ENCODE results near the gene CADM1.

The CADM1 gene

GRCh38 chr11:115269191-115269950, 234.8 kb downstream of the CADM1 start:
- Mint-ChIP-seq H3K27me3 (peaks cover 0 to 3% of the 10 kb centered on the region in 2 donors), H3K4me3 (no peak overlapping the region), H3K4me1 (no peaks in the 10 kb centered on the region), H3K9me3 (no peaks in the 10 kb centered on the region), H3K36me3 (no peaks in the 10 kb centered on the region), H3K27ac (no peak overlapping the region)
- DNase-seq (no peak), ATAC-seq (replicated peaks) (no peak)

GRCh38 chr11:115267871-115268270, 236.3 kb downstream of the CADM1 start:
- Mint-ChIP-seq H3K27ac (no peak overlapping the region), H3K4me1 (no peaks in the 10 kb centered on the region), H3K9me3 (no peaks in the 10 kb centered on the region), H3K27me3 (peaks cover 0 to 3% of the 10 kb centered on the region in 2 donors), H3K4me3 (no peak overlapping the region), H3K36me3 (no peaks in the 10 kb centered on the region)
- no peak for DNase-seq
- ATAC-seq (replicated peaks) = no peak

- ATAC-seq (replicated peaks) (no peak), DNase-seq (no peak)
- Mint-ChIP-seq H3K27ac (no peak overlapping the region), H3K4me1 (no peaks in the 10 kb centered on the region), H3K4me3 (no peak overlapping the region), H3K27me3 (peaks cover 0 to 3% of the 10 kb centered on the region in 2 donors), H3K9me3 (no peaks in the 10 kb centered on the region), H3K36me3 (no peaks in the 10 kb centered on the region)
Measured at GRCh38 chr11:115267238-115267781, 236.9 kb downstream of the CADM1 start.

- Mint-ChIP-seq H3K4me3 (no peak overlapping the region), H3K9me3 (no peaks in the 10 kb centered on the region), H3K27ac (no peak overlapping the region), H3K27me3 (peaks cover 0 to 3% of the 10 kb centered on the region in 2 donors), H3K36me3 (no peaks in the 10 kb centered on the region), H3K4me1 (no peaks in the 10 kb centered on the region)
- no peak for DNase-seq
- ATAC-seq (replicated peaks) = no peak
Measured at GRCh38 chr11:115266066-115266639, 238.1 kb downstream of the CADM1 start.

- no peak overlapping the region for H3K27ac Mint-ChIP-seq
- no peaks in the 10 kb centered on the region for H3K9me3 Mint-ChIP-seq
- ATAC-seq (replicated peaks) (no peak), DNase-seq (no peak)
- no peaks in the 10 kb centered on the region for H3K36me3 Mint-ChIP-seq
- H3K27me3 Mint-ChIP-seq = no peaks in the 10 kb centered on the region
- no peak overlapping the region for H3K4me3 Mint-ChIP-seq
- H3K4me1 Mint-ChIP-seq = no peaks in the 10 kb centered on the region
Measured at GRCh38 chr11:115263799-115264656, 240.2 kb downstream of the CADM1 start.

GRCh38 chr11:115258216-115258615, 246.0 kb downstream of the CADM1 start:
- Mint-ChIP-seq H3K27me3 (no peaks in the 10 kb centered on the region), H3K27ac (no peak overlapping the region), H3K9me3 (no peaks in the 10 kb centered on the region), H3K4me1 (peaks cover 0 to 9% of the 10 kb centered on the region in 2 donors), H3K4me3 (no peak overlapping the region), H3K36me3 (no peaks in the 10 kb centered on the region)
- ATAC-seq (replicated peaks) = no peak
- DNase-seq = no peak

- H3K36me3 Mint-ChIP-seq = no peaks in the 10 kb centered on the region
- H3K27me3 Mint-ChIP-seq = no peaks in the 10 kb centered on the region
- no peak overlapping the region for H3K4me3 Mint-ChIP-seq
- H3K27ac Mint-ChIP-seq = no peak overlapping the region
- no peak for ATAC-seq (replicated peaks)
- peaks cover 0 to 9% of the 10 kb centered on the region in 2 donors for H3K4me1 Mint-ChIP-seq
- DNase-seq = no peak
- no peaks in the 10 kb centered on the region for H3K9me3 Mint-ChIP-seq
Measured at GRCh38 chr11:115257678-115258077, 246.5 kb downstream of the CADM1 start.

- no peak overlapping the region for H3K27ac Mint-ChIP-seq
- H3K4me3 Mint-ChIP-seq = no peak overlapping the region
- no peaks in the 10 kb centered on the region for H3K27me3 Mint-ChIP-seq
- no peak for ATAC-seq (replicated peaks)
- DNase-seq = no peak
- no peaks in the 10 kb centered on the region for H3K36me3 Mint-ChIP-seq
- H3K4me1 Mint-ChIP-seq = peaks cover 0 to 9% of the 10 kb centered on the region in 2 donors
- no peaks in the 10 kb centered on the region for H3K9me3 Mint-ChIP-seq
Measured at GRCh38 chr11:115257270-115257669, 246.9 kb downstream of the CADM1 start.

- H3K4me1 Mint-ChIP-seq = peaks cover 0 to 9% of the 10 kb centered on the region in 2 donors
- peak; percentile 69 to 76 for ATAC-seq (replicated peaks)
- H3K4me3 Mint-ChIP-seq = no peak overlapping the region
- no peaks in the 10 kb centered on the region for H3K9me3 Mint-ChIP-seq
- H3K27me3 Mint-ChIP-seq = no peaks in the 10 kb centered on the region
- no peak for DNase-seq
- no peaks in the 10 kb centered on the region for H3K36me3 Mint-ChIP-seq
- peak overlapping the region; percentile 53 for H3K27ac Mint-ChIP-seq
Measured at GRCh38 chr11:115256397-115257197, 247.6 kb downstream of the CADM1 start.

GRCh38 chr11:115255006-115255762, 249.0 kb downstream of the CADM1 start:
- peak; percentile 70 to 79 for ATAC-seq (replicated peaks)
- DNase-seq = no peak
- H3K27ac Mint-ChIP-seq = no peak overlapping the region
- H3K27me3 Mint-ChIP-seq = no peaks in the 10 kb centered on the region
- H3K36me3 Mint-ChIP-seq = no peaks in the 10 kb centered on the region
- no peaks in the 10 kb centered on the region for H3K9me3 Mint-ChIP-seq
- H3K4me1 Mint-ChIP-seq = peaks cover 0 to 9% of the 10 kb centered on the region in 2 donors
- H3K4me3 Mint-ChIP-seq = no peak overlapping the region

- no peaks in the 10 kb centered on the region for H3K36me3 Mint-ChIP-seq
- no peak overlapping the region for H3K4me3 Mint-ChIP-seq
- no peaks in the 10 kb centered on the region for H3K27me3 Mint-ChIP-seq
- H3K27ac Mint-ChIP-seq = no peak overlapping the region
- H3K9me3 Mint-ChIP-seq = no peaks in the 10 kb centered on the region
- ATAC-seq (replicated peaks) = no peak
- peaks cover 0 to 3% of the 10 kb centered on the region in 2 donors for H3K4me1 Mint-ChIP-seq
- no peak for DNase-seq
Measured at GRCh38 chr11:115251126-115251525, 253.1 kb downstream of the CADM1 start.

- H3K27ac Mint-ChIP-seq = no peak overlapping the region
- no peak for DNase-seq
- no peaks in the 10 kb centered on the region for H3K27me3 Mint-ChIP-seq
- H3K4me3 Mint-ChIP-seq = no peak overlapping the region
- no peak for ATAC-seq (replicated peaks)
- H3K36me3 Mint-ChIP-seq = no peaks in the 10 kb centered on the region
- H3K4me1 Mint-ChIP-seq = no peaks in the 10 kb centered on the region
- no peaks in the 10 kb centered on the region for H3K9me3 Mint-ChIP-seq
Measured at GRCh38 chr11:115249061-115249578, 255.1 kb downstream of the CADM1 start.

GRCh38 chr11:115247953-115248352, 256.3 kb downstream of the CADM1 start:
- Mint-ChIP-seq H3K36me3 (no peaks in the 10 kb centered on the region), H3K27me3 (no peaks in the 10 kb centered on the region), H3K27ac (no peak overlapping the region), H3K9me3 (no peaks in the 10 kb centered on the region), H3K4me1 (no peaks in the 10 kb centered on the region), H3K4me3 (no peak overlapping the region)
- ATAC-seq (replicated peaks) (no peak), DNase-seq (no peak)

All from stimulated activated naive B cell treated with anti-CD40 and anti-IgM and Interleukin-4, amounts not matched to agents 10 μg/mL and 1 μg/mL and 100 μg/mL, for 72 hours (primary cell).